ENCODE data around the gene SF3B1.
"Not testable (repeated sequence)": the region's sequence is repeated elsewhere in the genome, so short reads cannot be mapped to it uniquely, and the experiment has no call there.

The SF3B1 gene

DNA sequence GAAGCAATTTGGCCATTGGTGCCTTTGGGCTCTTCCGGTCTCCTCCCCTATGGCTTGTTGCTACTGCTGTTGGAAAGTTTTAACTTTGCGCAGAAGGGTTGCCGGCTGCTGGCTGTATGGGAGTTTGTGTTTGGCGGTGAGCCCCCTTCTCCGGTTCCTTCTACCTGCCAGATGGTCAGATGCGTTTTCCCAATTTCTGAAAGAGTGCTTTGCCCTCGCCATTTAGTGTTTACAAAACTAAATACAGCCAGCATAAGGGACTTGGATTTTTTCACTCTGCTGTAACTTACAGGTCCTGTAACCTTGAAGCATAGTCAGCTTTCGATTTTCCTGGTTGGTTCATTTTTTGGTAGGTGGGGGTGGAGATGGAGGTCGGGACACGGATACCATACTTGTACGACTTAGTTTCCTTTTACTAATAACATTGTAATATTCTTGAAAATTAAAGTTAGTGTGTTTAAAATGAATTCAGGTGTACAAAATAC, 19.1 kb upstream of the SF3B1 start:
- 0 out of 2 replicates have a peak, but pooled peaks cover 1% of the 10 kb centered on the region for H3K36me3 ChIP-seq (ENCODE audit: insufficient read depth, low read length)
- peak overlapping the region; percentile 76 to 82 for H3K4me3 ChIP-seq (ENCODE audit: low read depth in 1 of 2, low read length in 2 of 2)
- TF ChIP-seq EZH2 (IDR thresholded peaks at IDR 0.05; ENCODE audit: borderline replicate concordance, low read depth, low read length, severe bottlenecking), result no peak
- TF ChIP-seq, protein P1, sequence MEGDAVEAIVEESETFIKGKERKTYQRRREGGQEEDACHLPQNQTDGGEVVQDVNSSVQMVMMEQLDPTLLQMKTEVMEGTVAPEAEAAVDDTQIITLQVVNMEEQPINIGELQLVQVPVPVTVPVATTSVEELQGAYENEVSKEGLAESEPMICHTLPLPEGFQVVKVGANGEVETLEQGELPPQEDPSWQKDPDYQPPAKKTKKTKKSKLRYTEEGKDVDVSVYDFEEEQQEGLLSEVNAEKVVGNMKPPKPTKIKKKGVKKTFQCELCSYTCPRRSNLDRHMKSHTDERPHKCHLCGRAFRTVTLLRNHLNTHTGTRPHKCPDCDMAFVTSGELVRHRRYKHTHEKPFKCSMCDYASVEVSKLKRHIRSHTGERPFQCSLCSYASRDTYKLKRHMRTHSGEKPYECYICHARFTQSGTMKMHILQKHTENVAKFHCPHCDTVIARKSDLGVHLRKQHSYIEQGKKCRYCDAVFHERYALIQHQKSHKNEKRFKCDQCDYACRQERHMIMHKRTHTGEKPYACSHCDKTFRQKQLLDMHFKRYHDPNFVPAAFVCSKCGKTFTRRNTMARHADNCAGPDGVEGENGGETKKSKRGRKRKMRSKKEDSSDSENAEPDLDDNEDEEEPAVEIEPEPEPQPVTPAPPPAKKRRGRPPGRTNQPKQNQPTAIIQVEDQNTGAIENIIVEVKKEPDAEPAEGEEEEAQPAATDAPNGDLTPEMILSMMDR (IDR thresholded peaks at IDR 0.05; ENCODE audit: borderline replicate concordance, extremely low read depth, low read length, poor library complexity, severe bottlenecking), result no peak
- peaks cover 20% of the 10 kb centered on the region for H4K20me1 ChIP-seq (ENCODE audit: insufficient read depth, low read length)
- H3K27me3 ChIP-seq (ENCODE audit: insufficient read depth, low read length, poor library complexity), result no peaks in the 10 kb centered on the region
- ATAC-seq (ENCODE audit: insufficient read depth, low read depth) (peak; percentile 53), DNase-seq (no peak)
- H3K27ac ChIP-seq (ENCODE audit: low read length), result peak overlapping the region; percentile 91
- H3K79me2 ChIP-seq (ENCODE audit: insufficient read depth, low read length), result peaks cover 62% of the 10 kb centered on the region
- peaks cover 37% of the 10 kb centered on the region for H3K4me1 ChIP-seq (ENCODE audit: insufficient read depth, low read length)
- H2AFZ ChIP-seq (ENCODE audit: low read depth, low read length), result peak overlapping the region; percentile 89
- peak overlapping the region; percentile 87 for H3K4me2 ChIP-seq (ENCODE audit: insufficient read depth, low read length)
- H3K9ac ChIP-seq (ENCODE audit: low read depth, low read length), result peak overlapping the region; percentile 78
- H3K9me3 ChIP-seq (ENCODE audit: insufficient read depth, low read length, severe bottlenecking), result no peaks in the 10 kb centered on the region

DNA sequence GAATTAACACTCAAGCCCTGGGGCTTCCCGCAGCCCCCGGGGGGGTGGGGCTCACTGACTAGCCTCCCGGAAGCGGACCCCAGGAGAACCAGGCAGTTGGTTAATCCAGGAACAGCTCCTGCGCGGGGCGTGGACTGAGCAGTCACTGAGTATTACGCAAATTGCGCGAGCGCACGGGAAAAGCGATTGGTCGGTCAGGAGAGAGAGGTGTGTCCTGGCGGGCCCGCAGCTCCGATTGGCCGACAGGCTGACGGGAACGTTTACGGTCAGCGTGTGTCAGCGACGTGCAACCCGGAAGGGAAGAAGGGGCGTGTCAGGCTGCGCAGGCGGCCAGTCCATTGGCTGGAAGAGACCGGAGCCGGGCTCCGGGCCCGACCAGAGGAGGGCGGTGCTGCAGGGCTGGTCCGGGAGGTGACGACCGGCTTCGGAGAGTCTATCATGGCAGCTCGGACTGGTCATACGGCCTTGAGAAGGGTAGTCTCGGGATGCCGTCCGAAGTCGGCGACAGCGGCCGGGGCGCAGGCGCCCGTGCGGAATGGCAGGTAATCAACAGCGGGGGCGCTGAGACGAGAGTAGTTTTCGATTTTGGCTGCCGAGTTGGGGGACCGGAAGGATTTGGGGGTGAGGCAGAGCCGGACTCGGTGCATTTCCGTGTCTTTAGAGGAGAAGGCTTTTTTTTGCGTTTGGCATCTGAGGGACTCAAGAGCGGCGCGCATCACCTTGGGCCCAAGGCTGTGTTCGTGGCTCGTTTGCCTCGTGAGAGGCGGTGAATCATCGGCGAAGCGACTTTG, 18.5 kb upstream of the SF3B1 start, which contains the start of gene COQ10B:
Gene COQ10B, plus strand, starts transcription at position 430 of the 791 bp plus-strand sequence. Its CDS starts 9 bp downstream, at position 439.
- Histone ChIP-seq H3K27me3 (ENCODE audit: insufficient read depth, low read length, poor library complexity) (no peaks in the 10 kb centered on the region), H3K27ac (ENCODE audit: low read length) (peak within 1 kb of the TSS; percentile 94), H3K4me1 (ENCODE audit: insufficient read depth, low read length) (peaks cover 37% of the 10 kb centered on the region), H3K79me2 (ENCODE audit: insufficient read depth, low read length) (peaks cover 56% of the 10 kb centered on the region), H2AFZ (ENCODE audit: low read depth, low read length) (peak within 1 kb of the TSS; percentile 89), H3K36me3 (ENCODE audit: insufficient read depth, low read length) (no peaks in the 10 kb centered on the region), H3K9ac (ENCODE audit: low read depth, low read length) (peak within 1 kb of the TSS; percentile 78), H4K20me1 (ENCODE audit: insufficient read depth, low read length) (peaks cover 19% of the 10 kb centered on the region; the same call in 1 of the 2 replicates), H3K4me2 (ENCODE audit: insufficient read depth, low read length) (peak within 1 kb of the TSS; percentile 87), H3K9me3 (ENCODE audit: insufficient read depth, low read length, severe bottlenecking) (no peaks in the 10 kb centered on the region), H3K4me3 (ENCODE audit: low read depth in 1 of 2, low read length in 2 of 2) (peak within 1 kb of the TSS; percentile 76 to 82)
- ATAC-seq (ENCODE audit: insufficient read depth, low read depth) (peak; percentile 88), DNase-seq (peak; percentile 100)
- TF ChIP-seq, protein P1 (IDR thresholded peaks at IDR 0.05; ENCODE audit: borderline replicate concordance, extremely low read depth, low read length, poor library complexity, severe bottlenecking), result peak; percentile 49
- TF ChIP-seq EZH2 (IDR thresholded peaks at IDR 0.05; ENCODE audit: borderline replicate concordance, low read depth, low read length, severe bottlenecking), result no peak

DNA sequence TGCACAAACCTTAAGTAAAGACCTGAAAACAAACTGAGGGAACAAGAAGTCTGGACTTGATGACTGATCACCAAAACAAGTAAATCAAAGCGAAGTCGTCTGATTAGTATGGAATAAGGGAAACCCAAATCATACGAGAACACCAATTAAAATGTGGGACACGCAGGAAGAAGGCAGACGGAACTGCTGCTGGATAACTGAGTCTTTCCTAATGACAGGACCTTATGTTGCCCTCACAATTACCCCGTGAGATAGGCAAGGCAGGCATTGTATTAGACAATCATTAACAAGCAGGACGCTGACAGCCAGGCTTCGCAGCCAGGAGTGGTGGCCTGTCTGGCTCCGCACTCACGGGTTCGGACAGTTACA, 17.9 kb upstream of the SF3B1 start:
- H3K27me3 ChIP-seq (ENCODE audit: insufficient read depth, low read length, poor library complexity), result no peaks in the 10 kb centered on the region
- peak overlapping the region; percentile 84 for H2AFZ ChIP-seq (ENCODE audit: low read depth, low read length)
- H3K79me2 ChIP-seq (ENCODE audit: insufficient read depth, low read length), result peaks cover 50% of the 10 kb centered on the region
- peak overlapping the region; percentile 27 to 76 for H3K4me3 ChIP-seq (ENCODE audit: low read depth in 1 of 2, low read length in 2 of 2)
- no peak for TF ChIP-seq EZH2 (IDR thresholded peaks at IDR 0.05; ENCODE audit: borderline replicate concordance, low read depth, low read length, severe bottlenecking)
- TF ChIP-seq, protein P1 (IDR thresholded peaks at IDR 0.05; ENCODE audit: borderline replicate concordance, extremely low read depth, low read length, poor library complexity, severe bottlenecking), result no peak
- ATAC-seq (ENCODE audit: insufficient read depth, low read depth) (no peak), DNase-seq (no peak)
- H3K27ac ChIP-seq (ENCODE audit: low read length), result peak overlapping the region; percentile 94
- H3K9ac ChIP-seq (ENCODE audit: low read depth, low read length), result peak overlapping the region; percentile 65
- H3K9me3 ChIP-seq (ENCODE audit: insufficient read depth, low read length, severe bottlenecking), result no peaks in the 10 kb centered on the region
- H3K4me2 ChIP-seq (ENCODE audit: insufficient read depth, low read length), result peak overlapping the region; percentile 81
- peaks cover 37% of the 10 kb centered on the region for H3K4me1 ChIP-seq (ENCODE audit: insufficient read depth, low read length)
- no peaks in the 10 kb centered on the region for H3K36me3 ChIP-seq (ENCODE audit: insufficient read depth, low read length)
- peaks cover 19% of the 10 kb centered on the region; the same call in 1 of the 2 replicates for H4K20me1 ChIP-seq (ENCODE audit: insufficient read depth, low read length)

DNA sequence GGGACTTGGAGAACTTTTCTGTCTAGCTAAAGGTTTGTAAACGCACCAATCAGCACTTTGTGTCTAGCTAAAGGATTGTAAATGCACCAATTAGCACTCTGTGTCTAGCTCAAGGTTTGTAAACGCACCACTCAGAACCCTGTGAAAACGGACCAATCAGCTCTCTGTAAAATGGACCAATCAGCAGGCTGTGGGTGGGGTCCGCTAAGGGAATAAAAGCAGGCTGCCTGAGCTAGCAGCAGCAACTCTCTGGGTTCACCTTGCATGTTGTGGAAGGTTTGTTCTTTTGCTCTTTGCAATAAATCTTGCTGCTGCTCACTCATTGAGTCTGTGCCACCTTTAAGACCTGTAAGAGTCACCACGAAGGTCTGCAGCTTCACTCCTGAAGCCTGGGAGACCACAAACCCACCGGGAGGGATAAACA, 16.1 kb upstream of the SF3B1 start:
- Histone ChIP-seq H2AFZ (ENCODE audit: low read depth, low read length) (peak overlapping the region; percentile 70), H3K79me2 (ENCODE audit: insufficient read depth, low read length) (peaks cover 33% of the 10 kb centered on the region), H4K20me1 (ENCODE audit: insufficient read depth, low read length) (peaks cover 14% of the 10 kb centered on the region; the same call in 1 of the 2 replicates), H3K4me1 (ENCODE audit: insufficient read depth, low read length) (peaks cover 36% of the 10 kb centered on the region)
- DNase-seq, result peak; percentile 50
- H3K36me3 ChIP-seq (ENCODE audit: insufficient read depth, low read length); H3K27ac ChIP-seq (ENCODE audit: low read length); H3K9ac ChIP-seq (ENCODE audit: low read depth, low read length); ATAC-seq (ENCODE audit: insufficient read depth, low read depth); H3K4me3 ChIP-seq (ENCODE audit: low read depth in 1 of 2, low read length in 2 of 2); H3K9me3 ChIP-seq (ENCODE audit: insufficient read depth, low read length, severe bottlenecking); H3K27me3 ChIP-seq (ENCODE audit: insufficient read depth, low read length, poor library complexity); H3K4me2 ChIP-seq (ENCODE audit: insufficient read depth, low read length): not testable (repeated sequence)
